GM12864 (cell line): ENCODE results near the gene NPRL2.

Experiments
- DNase-seq: peaks from one replicate; pipeline ENCODE4 v3.0.0-alpha.2; 2011; ENCODE audit warnings: low read depth
- H3K4me3 ChIP-seq: 2 replicates; pipeline ENCODE4 v1.5.1; 2011; ENCODE audit warnings: mild to moderate bottlenecking, low read depth, low read length, control low read depth
- CTCF ChIP-seq: IDR thresholded peaks from 2 replicates; pipeline ENCODE4 v1.5.1; 2011; ENCODE audit warnings: low read depth, mild to moderate bottlenecking, moderate library complexity, low read length, control low read depth, inconsistent platforms; ENCODE audit errors: missing control alignments

NPRL2 gene

GRCh38 chr3:50372349-50372748 lies 21.8 kb upstream of the NPRL2 start:
- no peak overlapping the region for H3K4me3 ChIP-seq
- TF ChIP-seq CTCF, result no peak
- DNase-seq, result no peak

GRCh38 chr3:50371133-50371685 lies 20.6 kb upstream of the NPRL2 start:
- DNase-seq, result no peak
- H3K4me3 ChIP-seq, result no peak overlapping the region
- no peak for TF ChIP-seq CTCF

GRCh38 chr3:50370594-50370993 lies 20.0 kb upstream of the NPRL2 start:
- no peak for TF ChIP-seq CTCF
- DNase-seq, result no peak
- no peak overlapping the region for H3K4me3 ChIP-seq

- TF ChIP-seq CTCF, result no peak
- no peak for DNase-seq
- no peak overlapping the region for H3K4me3 ChIP-seq
Observed at GRCh38 chr3:50369012-50369670, 18.6 kb upstream of the NPRL2 start.

- DNase-seq, result no peak
- peak overlapping the region; percentile 50; the same call in 1 of the 2 replicates for H3K4me3 ChIP-seq
- TF ChIP-seq CTCF, result no peak
Observed at GRCh38 chr3:50365842-50366220, 15.3 kb upstream of the NPRL2 start.

GRCh38 chr3:50365080-50365841 lies 14.7 kb upstream of the NPRL2 start:
- peak overlapping the region; percentile 50 for H3K4me3 ChIP-seq
- peak; percentile 67 for DNase-seq
- TF ChIP-seq CTCF, result no peak
